Neural progenitor cell (in vitro differentiated cells): ENCODE measurements around the gene NXPE4. TPM values are rescaled to one million over a fixed set of nuclear protein-coding genes. Genes with fewer than 3 reads are reported as not detected.

Experiments
- DNase-seq: peaks from one replicate; pipeline ENCODE4 v3.0.0-alpha.2; 2016; ENCODE audit warnings: low spot score
- H2AFZ ChIP-seq: fragments of 200-600 bp; sonication (generic); replicated peaks from 2 replicates; pipeline ENCODE4 v1.6.1; 2016; ENCODE audit warnings: antibody characterized with exemption
- H3F3A ChIP-seq: fragments of 200-600 bp; sonication (generic); 2 replicates; pipeline ENCODE4 v1.6.1; 2016; ENCODE audit warnings: antibody characterized with exemption, low read depth
- H3K27ac ChIP-seq: fragments of 200-600 bp; sonication (generic); 2 replicates; pipeline ENCODE4 v1.5.1; 2016; ENCODE audit warnings: mild to moderate bottlenecking
- H3K27me3 ChIP-seq: fragments of 200-600 bp; sonication (generic); 2 replicates; pipeline ENCODE4 v1.6.1; 2016; ENCODE audit warnings: mild to moderate bottlenecking, moderate library complexity
- H3K36me3 ChIP-seq: fragments of 200-600 bp; sonication (generic); 2 replicates; pipeline ENCODE4 v1.5.1; 2016
- H3K4me1 ChIP-seq: fragments of 200-600 bp; sonication (generic); 2 replicates; pipeline ENCODE4 v1.6.1; 2016; ENCODE audit warnings: mixed run types
- H3K4me2 ChIP-seq: fragments of 200-600 bp; sonication (generic); 2 replicates; pipeline ENCODE4 v1.6.1; 2016
- H3K4me3 ChIP-seq: fragments of 200-600 bp; sonication (generic); 2 replicates; pipeline ENCODE4 v1.5.1; 2016
- H3K79me2 ChIP-seq: fragments of 200-600 bp; sonication (generic); 2 replicates; pipeline ENCODE4 v1.6.1; 2016; ENCODE audit warnings: low read depth
- H3K9ac ChIP-seq: fragments of 200-600 bp; sonication (generic); 2 replicates; pipeline ENCODE4 v1.6.1; 2016
- H3K9me3 ChIP-seq: fragments of 200-600 bp; sonication (generic); 2 replicates; pipeline ENCODE4 v1.5.1; 2016; ENCODE audit warnings: low read depth
- H4K20me1 ChIP-seq: fragments of 200-600 bp; sonication (generic); 2 replicates; pipeline ENCODE4 v1.6.1; 2016; ENCODE audit warnings: low read depth
- H3K27ac Mint-ChIP-seq: 3 replicates; pipeline ENCODE4 v1.8.0; 2021; ENCODE audit warnings: mixed read lengths
- H3K27me3 Mint-ChIP-seq: 2 replicates; pipeline ENCODE4 v1.8.0; 2022; ENCODE audit warnings: low read depth, mild to moderate bottlenecking, inconsistent platforms, moderate library complexity, mixed read lengths; ENCODE audit not compliant: insufficient read depth
- H3K36me3 Mint-ChIP-seq: 3 replicates; pipeline ENCODE4 v1.8.0; 2021; ENCODE audit warnings: mixed read lengths
- H3K4me1 Mint-ChIP-seq: 3 replicates; pipeline ENCODE4 v1.8.0; 2021; ENCODE audit warnings: mixed read lengths
- H3K4me3 Mint-ChIP-seq: 3 replicates; pipeline ENCODE4 v1.8.0; 2021; ENCODE audit warnings: mild to moderate bottlenecking, moderate library complexity, mixed read lengths
- H3K9me3 Mint-ChIP-seq: 3 replicates; pipeline ENCODE4 v1.8.0; 2020; ENCODE audit warnings: mixed read lengths
- EZH2 ChIP-seq: fragments of 200-600 bp; sonication (generic); IDR thresholded peaks from 2 replicates; pipeline ENCODE4 v1.6.1; 2017; ENCODE audit warnings: antibody characterized with exemption, mild to moderate bottlenecking, moderate library complexity
- EZH2phosphoT487 ChIP-seq: fragments of 200-600 bp; sonication (generic); IDR thresholded peaks from 2 replicates; pipeline ENCODE4 v1.6.1; 2017; ENCODE audit warnings: antibody characterized with exemption
- total RNA-seq: library from RNA; depleted of rRNA; stranded (reverse); fragments of >200 nt; gene quantifications from 2 replicates; pipeline ENCODE4 v1.2.3, GENCODE V29; 2015; ENCODE audit warnings: low replicate concordance
- TF ChIP-seq, protein P1 (sequence below): fragments of 200-600 bp; sonication (generic); IDR thresholded peaks from 2 replicates; pipeline ENCODE4 v1.5.1; 2017; ENCODE audit warnings: antibody characterized with exemption, mild to moderate bottlenecking

NXPE4 gene
- total RNA-seq, 1 donor from 2014 or later, result not detected

GRCh38 chr11:114618139-114618538 lies 22.6 kb upstream of the NXPE4 start:
- H3K27me3 Mint-ChIP-seq, result no peaks in the 10 kb centered on the region
- no peak overlapping the region for H3K27ac ChIP-seq
- peaks cover 19% of the 10 kb centered on the region for H3K9me3 Mint-ChIP-seq
- H3K9ac ChIP-seq, result no peak overlapping the region
- no peaks in the 10 kb centered on the region for H3K36me3 ChIP-seq
- peaks cover 99% of the 10 kb centered on the region for H3F3A ChIP-seq
- H3K9me3 ChIP-seq, result peaks cover 18% of the 10 kb centered on the region
- H4K20me1 ChIP-seq, result no peaks in the 10 kb centered on the region
- no peaks in the 10 kb centered on the region for H3K27me3 ChIP-seq
- TF ChIP-seq EZH2, result no peak
- TF ChIP-seq EZH2phosphoT487, result no peak
- TF ChIP-seq, protein P1, sequence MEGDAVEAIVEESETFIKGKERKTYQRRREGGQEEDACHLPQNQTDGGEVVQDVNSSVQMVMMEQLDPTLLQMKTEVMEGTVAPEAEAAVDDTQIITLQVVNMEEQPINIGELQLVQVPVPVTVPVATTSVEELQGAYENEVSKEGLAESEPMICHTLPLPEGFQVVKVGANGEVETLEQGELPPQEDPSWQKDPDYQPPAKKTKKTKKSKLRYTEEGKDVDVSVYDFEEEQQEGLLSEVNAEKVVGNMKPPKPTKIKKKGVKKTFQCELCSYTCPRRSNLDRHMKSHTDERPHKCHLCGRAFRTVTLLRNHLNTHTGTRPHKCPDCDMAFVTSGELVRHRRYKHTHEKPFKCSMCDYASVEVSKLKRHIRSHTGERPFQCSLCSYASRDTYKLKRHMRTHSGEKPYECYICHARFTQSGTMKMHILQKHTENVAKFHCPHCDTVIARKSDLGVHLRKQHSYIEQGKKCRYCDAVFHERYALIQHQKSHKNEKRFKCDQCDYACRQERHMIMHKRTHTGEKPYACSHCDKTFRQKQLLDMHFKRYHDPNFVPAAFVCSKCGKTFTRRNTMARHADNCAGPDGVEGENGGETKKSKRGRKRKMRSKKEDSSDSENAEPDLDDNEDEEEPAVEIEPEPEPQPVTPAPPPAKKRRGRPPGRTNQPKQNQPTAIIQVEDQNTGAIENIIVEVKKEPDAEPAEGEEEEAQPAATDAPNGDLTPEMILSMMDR, result no peak
- H2AFZ ChIP-seq, result no peak overlapping the region
- no peaks in the 10 kb centered on the region for H3K4me1 Mint-ChIP-seq
- DNase-seq, result no peak
- H3K36me3 Mint-ChIP-seq, result no peaks in the 10 kb centered on the region
- no peaks in the 10 kb centered on the region for H3K79me2 ChIP-seq
- H3K4me3 ChIP-seq, result no peak overlapping the region
- H3K27ac Mint-ChIP-seq, result no peak overlapping the region
- H3K4me1 ChIP-seq, result no peaks in the 10 kb centered on the region
- H3K4me2 ChIP-seq, result no peak overlapping the region
- no peak overlapping the region for H3K4me3 Mint-ChIP-seq

DNA sequence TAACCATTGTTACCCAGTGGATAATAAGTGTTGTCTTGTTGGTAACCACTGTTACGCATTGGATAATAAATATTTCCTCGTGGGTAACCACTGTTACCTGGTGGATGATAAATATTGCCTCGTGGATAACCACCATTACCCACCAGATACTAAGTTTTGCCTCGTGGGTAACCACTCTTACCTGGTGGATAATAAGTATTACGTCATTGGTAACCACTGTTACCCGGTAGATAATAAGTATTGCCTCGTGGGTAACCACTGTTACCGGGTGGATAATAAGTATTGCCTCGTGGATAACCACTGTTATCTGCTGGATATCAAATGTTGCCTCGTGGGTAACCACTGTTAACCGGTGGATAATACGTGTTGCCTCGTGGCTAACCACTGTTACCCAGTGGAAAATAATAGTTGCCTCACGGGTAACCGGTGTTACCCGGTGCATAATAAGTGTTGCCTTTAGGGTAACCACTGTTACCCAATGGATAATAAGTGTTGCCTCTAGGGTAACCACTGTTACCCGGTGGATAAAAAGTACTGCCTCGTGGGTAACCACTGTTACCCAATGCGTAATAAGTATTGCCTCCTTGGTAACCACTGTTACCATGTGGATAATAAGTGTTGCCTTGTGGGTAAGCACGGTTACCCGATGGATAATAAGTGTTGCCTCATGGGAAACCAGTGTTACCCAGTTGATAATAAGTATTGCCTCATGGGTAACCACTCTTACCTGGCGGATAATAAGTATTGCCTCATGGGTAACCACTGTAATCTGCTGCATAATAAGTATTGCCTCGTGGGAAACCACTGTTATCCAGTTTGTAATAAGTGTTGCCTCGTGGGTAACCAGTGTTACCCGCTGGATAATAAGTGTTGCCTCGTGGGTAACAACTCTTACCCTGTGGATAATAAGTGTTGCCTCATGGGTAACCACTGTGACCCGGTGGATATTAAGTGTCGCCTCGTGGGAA lies 21.9 kb upstream of the NXPE4 start:
- Histone ChIP-seq H2AFZ (no peak overlapping the region), H3K9ac (no peak overlapping the region), H3K4me1 (no peaks in the 10 kb centered on the region), H3F3A (peaks cover 99% of the 10 kb centered on the region), H3K27me3 (no peaks in the 10 kb centered on the region), H3K4me3 (no peak overlapping the region), H3K79me2 (no peaks in the 10 kb centered on the region), H3K9me3 (peaks cover 18% of the 10 kb centered on the region), H3K27ac (no peak overlapping the region), H3K4me2 (no peak overlapping the region), H4K20me1 (no peaks in the 10 kb centered on the region), H3K36me3 (no peaks in the 10 kb centered on the region)
- Mint-ChIP-seq H3K27ac (no peak overlapping the region), H3K9me3 (peaks cover 19% of the 10 kb centered on the region), H3K36me3 (no peaks in the 10 kb centered on the region), H3K4me1 (no peaks in the 10 kb centered on the region), H3K27me3 (no peaks in the 10 kb centered on the region), H3K4me3 (no peak overlapping the region)
- TF ChIP-seq, protein P1, result no peak
- TF ChIP-seq EZH2phosphoT487, result no peak
- no peak for TF ChIP-seq EZH2
- no peak for DNase-seq

- Mint-ChIP-seq H3K4me1 (no peaks in the 10 kb centered on the region), H3K36me3 (no peaks in the 10 kb centered on the region), H3K9me3 (peaks cover 24% of the 10 kb centered on the region), H3K4me3 (no peak overlapping the region), H3K27ac (no peak overlapping the region), H3K27me3 (no peaks in the 10 kb centered on the region)
- TF ChIP-seq, protein P1, result no peak
- TF ChIP-seq EZH2 (no peak), EZH2phosphoT487 (no peak)
- H3K36me3 ChIP-seq, result no peaks in the 10 kb centered on the region
- no peak overlapping the region for H2AFZ ChIP-seq
- no peak overlapping the region for H3K9ac ChIP-seq
- peaks cover 18% of the 10 kb centered on the region for H3K9me3 ChIP-seq
- DNase-seq, result no peak
- H3K27ac ChIP-seq, result no peak overlapping the region
- H3K4me3 ChIP-seq, result no peak overlapping the region
- no peaks in the 10 kb centered on the region for H4K20me1 ChIP-seq
- H3K4me1 ChIP-seq, result no peaks in the 10 kb centered on the region
- no peak overlapping the region for H3K4me2 ChIP-seq
- H3K79me2 ChIP-seq, result no peaks in the 10 kb centered on the region
- H3F3A ChIP-seq, result peaks cover 98% of the 10 kb centered on the region
- no peaks in the 10 kb centered on the region for H3K27me3 ChIP-seq
Observed at GRCh38 chr11:114616516-114616915, 20.9 kb upstream of the NXPE4 start.
